Stimulated activated CD4-positive, alpha-beta T cell treated with anti-CD3 and anti-CD28 coated beads, Interleukin-4, amount 100 ng/mL, for 24 hours (primary cell): ENCODE measurements around the gene CD244.
A peak's percentile ranks its signal among the peaks of the same experiment; 100 is the strongest.
"Not testable (repeated sequence)": the region's sequence is repeated elsewhere in the genome, so short reads cannot be mapped to it uniquely, and the experiment has no call there.

Experiments used
- DNase-seq: peaks from one replicate; pipeline ENCODE4 v3.0.0-alpha.2; 2020

CD244 gene

GRCh38 chr1:160808289-160808688 is 54.4 kb downstream of the CD244 start:
- DNase-seq = no peak

GRCh38 chr1:160807738-160808137 is 54.9 kb downstream of the CD244 start:
- DNase-seq = no peak

GRCh38 chr1:160807247-160807646 is 55.4 kb downstream of the CD244 start:
- DNase-seq = no peak

DNA sequence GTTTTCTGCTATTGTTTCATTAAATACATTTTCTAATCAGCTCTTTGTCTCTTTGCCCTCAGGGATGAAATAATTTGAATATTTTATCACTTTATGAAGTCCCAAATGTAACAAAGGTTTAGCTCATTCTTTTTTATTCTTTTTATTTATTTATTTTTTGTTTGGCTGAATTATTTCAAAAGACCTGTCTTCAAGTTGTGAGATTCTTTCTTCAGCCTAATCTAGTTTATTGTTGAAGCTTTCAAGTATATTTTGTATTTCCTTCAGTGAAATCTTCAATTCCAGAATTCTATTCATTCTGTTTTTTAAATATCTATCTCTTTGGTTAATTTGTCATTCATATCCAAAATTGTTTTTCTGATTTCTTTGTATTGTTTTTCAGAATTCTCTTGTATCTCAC is 55.9 kb downstream of the CD244 start:
- DNase-seq = no peak

DNA sequence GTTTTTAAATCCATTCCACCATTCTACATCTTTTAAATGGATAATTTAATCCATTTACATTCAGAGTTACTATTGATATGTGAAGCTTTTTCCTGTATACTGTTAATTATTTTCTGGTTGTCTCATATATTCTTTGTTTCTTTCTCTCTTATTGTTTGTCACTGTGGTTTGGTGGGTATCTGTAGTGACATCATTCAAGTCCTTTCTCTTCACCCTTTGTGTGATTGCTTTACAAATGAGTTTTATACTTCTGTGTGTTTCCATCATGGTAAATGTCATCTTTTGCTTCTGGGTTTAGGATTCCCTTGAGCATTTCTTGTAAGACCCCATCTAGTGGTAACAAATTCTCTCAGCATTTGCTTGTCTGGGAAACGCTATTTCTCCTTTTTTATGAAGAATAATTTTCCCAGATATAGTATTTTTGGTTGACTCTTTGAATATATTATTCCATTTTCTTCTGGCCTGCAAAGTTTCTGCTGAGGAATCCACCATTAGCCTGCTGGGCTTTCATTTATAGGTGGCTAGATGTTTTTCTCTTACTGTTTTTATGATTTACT is 56.5 kb downstream of the CD244 start:
- no peak for DNase-seq

- DNase-seq = no peak
Observed at GRCh38 chr1:160801836-160802580, 60.7 kb downstream of the CD244 start.

- no peak for DNase-seq
Observed at GRCh38 chr1:160800645-160801408, 61.9 kb downstream of the CD244 start.

DNA sequence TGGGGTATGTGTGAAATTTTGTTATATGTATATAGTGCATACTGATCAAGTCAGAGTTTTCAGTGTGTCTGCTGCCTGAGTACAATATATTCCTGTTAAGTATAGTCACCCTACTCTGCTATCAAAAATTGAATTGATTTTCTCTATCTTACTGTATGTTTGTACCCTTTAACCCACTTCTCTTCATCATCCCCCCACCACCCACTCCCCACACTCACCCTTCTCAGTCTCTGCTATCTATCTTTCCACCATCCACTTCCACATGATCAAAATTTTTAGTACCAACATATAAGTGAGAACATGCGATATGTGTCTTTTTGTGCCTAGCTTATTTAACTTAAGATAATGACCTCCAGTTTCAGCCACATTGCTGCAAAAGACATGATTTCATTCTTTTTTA is 62.5 kb downstream of the CD244 start:
- DNase-seq = peak; percentile 59

- DNase-seq = no peak
Observed at GRCh38 chr1:160799641-160800040, 63.0 kb downstream of the CD244 start.

- no peak for DNase-seq
Observed at GRCh38 chr1:160798439-160798838, 64.2 kb downstream of the CD244 start.

- peak; percentile 69 for DNase-seq
Observed at GRCh38 chr1:160797861-160798273, 64.8 kb downstream of the CD244 start.

DNA sequence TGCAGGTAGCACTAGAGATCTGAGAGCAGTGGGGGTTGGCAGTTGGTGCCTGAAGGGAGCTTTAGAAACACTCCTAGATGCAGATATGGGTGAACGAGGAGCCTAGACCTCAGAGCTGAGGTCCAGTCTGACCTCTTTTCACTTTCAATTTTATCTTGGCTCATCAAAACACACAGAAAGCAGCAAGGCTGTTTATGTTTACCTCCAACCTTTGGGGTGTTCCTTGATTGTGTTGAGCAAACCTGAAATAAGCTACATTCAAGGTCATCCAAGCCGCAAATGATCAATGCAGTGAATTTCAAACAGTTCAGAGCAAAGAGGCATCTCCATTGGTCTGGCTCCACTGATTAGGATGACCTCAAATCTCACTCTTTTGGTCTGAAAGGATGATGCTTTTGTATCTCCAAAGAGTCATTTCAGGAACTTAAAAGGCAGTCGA is 65.4 kb downstream of the CD244 start:
- no peak for DNase-seq

GRCh38 chr1:160795951-160796383 is 66.7 kb downstream of the CD244 start, which contains the start of gene LY9:
TSS of gene LY9 (plus strand) at chr1:160796174. CDS start at chr1:160796188, 14 bp downstream.
- DNase-seq = peak; percentile 84

- DNase-seq = no peak
Observed at GRCh38 chr1:160794376-160794775, 68.3 kb downstream of the CD244 start.

DNA sequence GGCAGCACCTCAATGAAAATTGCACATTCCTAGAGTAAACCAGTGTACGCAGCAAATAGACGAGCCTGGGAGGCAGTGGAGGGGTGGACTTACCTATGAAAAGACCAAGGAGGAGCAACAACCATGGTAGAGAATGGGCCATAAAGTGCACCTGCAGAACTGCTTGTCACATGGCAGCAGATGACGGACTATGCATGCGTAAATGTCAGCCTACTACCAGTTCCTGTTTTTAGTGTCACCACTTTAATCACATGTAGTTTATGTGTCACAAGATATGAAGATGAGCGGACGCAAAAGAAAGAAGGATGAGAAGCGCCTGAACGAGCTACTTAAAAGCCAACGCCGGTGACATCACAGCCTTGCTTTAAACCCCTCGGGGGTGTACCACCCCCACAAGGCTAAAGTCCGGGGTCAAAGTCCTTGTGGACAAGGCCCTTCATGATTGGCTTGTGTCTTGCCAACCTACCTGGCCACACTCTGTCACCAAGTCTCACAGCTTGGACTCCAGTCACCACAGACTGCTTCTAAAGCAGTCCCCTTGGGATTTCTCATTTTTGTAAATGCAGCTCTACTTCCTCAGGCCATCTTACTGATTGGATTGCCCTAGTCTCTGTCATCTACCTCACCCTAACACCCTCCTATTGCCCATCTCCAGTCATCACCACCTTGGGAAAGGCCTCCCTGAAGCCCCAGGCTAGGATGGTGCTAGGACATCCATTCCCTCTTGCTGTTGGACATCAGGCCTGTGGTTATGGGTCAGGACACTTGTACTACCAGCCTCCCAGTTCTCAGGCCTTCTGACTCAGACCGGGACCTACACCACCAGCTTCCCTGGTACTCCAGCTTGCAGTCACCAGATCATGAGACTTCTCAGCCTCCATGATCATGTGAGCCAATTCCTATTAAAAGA is 72.7 kb downstream of the CD244 start:
- no peak for DNase-seq

DNA sequence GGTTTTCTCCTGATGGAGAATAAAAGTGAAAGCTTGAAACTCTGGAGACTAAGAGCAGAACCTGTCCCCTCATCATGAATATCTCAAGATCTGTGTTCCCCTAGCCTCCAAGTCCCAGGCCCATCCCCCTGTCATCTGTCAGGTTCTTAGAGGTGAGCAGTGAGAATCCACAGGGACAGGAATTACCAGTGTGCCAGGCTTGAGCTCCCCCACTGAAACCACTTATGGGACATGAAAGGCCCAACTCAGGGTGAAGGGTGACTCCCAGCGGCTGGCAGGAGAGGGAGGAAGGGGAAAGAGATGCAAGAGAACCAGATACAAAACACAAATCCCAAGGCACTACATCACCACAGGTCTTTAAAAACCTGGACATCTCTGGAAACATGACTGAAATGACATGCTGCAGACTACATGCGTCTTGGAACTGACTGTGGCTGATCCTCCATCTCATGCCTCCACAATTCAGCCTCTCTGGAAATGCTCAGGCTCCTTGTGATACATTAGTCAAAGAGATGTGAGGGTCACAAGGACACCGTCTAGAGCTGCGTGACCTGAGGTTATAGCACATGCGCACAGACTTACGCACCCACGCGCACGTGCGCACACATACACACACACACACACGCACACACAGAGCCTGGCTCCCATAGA is 73.5 kb downstream of the CD244 start:
- no peak for DNase-seq

DNA sequence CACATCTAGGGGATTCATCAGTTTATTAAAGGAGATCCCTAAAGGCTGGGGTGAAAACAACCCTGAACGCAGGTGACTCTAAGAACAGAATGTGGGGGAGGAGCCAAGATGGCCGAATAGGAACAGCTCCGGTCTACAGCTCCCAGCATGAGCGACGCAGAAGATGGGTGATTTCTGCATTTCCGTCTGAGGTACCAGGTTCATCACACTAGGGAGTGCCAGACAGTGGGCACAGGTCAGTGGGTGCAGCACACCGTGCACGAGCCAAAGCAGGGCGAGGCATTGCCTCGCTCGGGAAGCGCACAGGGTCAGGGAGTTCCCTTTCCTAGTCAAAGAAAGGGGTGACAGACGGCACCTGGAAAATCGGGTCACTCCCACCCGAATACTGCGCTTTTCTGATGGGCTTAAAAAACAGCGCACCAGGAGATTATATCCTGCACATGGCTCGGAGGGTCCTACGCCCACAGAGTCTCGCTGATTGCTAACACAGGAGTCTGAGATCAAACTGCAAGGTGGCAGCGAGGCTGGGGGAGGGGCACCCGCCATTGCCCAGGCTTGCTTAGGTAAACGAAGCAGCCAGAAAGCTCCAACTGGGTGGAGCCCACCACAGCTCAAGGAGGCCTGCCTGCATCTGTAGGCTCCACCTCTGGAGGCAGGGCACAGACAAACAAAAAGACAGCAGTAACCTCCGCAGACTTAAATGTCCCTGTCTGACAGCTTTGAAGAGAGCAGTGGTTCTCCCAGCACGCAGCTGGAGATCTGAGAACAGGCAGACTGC is 79.5 kb downstream of the CD244 start:
- not testable (repeated sequence) for DNase-seq

GRCh38 chr1:160781914-160782689 is 80.6 kb downstream of the CD244 start:
- peak; percentile 46 for DNase-seq

GRCh38 chr1:160781186-160781766 is 81.4 kb downstream of the CD244 start:
- DNase-seq = no peak

DNA sequence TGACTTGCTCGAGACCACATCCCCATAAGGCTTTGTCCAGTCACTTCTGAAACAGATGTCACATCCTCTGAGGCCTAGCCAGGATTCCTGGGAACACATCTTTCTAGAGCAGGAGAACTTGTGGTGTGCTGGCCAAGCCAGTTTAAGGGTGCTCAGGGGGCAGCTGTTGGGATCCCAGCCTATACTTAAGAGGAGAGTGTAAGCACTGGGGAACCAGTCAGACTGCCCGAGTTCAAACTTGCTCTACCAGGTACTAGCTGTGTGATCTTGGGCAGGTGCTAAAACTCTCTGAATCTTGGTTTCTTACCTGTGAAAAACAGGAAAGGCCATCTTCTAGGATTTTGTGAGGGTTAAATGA is 82.3 kb downstream of the CD244 start:
- no peak for DNase-seq
